ENCODE measurements around the gene PCDH15.

DNA sequence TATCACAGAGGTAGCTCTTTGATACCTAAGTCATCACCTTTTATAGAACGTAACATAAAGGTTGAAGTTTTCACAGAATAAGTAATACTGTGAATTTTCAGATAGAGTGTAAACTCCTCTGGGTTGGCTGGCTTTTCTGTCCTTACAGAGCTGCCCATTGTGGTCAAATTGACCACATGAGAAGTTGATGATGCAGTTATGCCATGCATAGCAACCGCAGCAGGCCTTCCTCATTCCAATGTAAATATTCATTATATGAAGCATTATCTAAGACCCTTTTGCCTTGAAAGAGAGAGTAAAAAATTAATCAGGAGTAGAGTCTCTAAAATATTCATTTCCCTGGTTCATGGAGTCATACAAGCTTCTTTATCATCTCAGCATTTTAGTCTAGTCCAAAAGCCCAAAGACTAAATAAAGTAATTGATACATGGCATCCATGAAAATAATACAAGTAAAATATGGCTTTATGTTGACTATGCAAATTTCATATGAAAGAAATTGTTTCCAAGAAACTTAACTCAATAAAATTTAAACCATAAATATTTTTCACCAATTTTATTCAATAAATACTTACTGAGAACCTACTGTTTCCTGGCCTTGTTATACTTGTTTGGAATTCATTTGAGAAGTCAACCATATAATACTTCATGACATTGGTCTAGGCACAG is 516.4 kb downstream of the PCDH15 start:
- TF ChIP-seq SUZ12 (IDR thresholded peaks at IDR 0.05) (no peak), ELF4 (IDR thresholded peaks at IDR 0.05) (no peak), NFRKB (IDR thresholded peaks at IDR 0.05) (no peak), HDGF (IDR thresholded peaks at IDR 0.05; ENCODE audit: borderline replicate concordance) (no peak), BHLHE40 (IDR thresholded peaks at IDR 0.05; ENCODE audit: borderline replicate concordance) (no peak), FOXA1 (IDR thresholded peaks at IDR 0.05) (no peak), TARDBP (IDR thresholded peaks at IDR 0.05) (no peak), FOXM1 (IDR thresholded peaks at IDR 0.05; ENCODE audit: borderline replicate concordance) (no peak), FOXK2 (IDR thresholded peaks at IDR 0.05) (no peak)

All from HEK293T (cell line).